Measurements from ENCODE around the gene LYSMD1. TPM values are rescaled to one million over a fixed set of nuclear protein-coding genes. Genes with fewer than 3 reads are reported as not detected.

LYSMD1 gene
- total RNA-seq, 1 donor from 2014 or later: 10.0 TPM

DNA sequence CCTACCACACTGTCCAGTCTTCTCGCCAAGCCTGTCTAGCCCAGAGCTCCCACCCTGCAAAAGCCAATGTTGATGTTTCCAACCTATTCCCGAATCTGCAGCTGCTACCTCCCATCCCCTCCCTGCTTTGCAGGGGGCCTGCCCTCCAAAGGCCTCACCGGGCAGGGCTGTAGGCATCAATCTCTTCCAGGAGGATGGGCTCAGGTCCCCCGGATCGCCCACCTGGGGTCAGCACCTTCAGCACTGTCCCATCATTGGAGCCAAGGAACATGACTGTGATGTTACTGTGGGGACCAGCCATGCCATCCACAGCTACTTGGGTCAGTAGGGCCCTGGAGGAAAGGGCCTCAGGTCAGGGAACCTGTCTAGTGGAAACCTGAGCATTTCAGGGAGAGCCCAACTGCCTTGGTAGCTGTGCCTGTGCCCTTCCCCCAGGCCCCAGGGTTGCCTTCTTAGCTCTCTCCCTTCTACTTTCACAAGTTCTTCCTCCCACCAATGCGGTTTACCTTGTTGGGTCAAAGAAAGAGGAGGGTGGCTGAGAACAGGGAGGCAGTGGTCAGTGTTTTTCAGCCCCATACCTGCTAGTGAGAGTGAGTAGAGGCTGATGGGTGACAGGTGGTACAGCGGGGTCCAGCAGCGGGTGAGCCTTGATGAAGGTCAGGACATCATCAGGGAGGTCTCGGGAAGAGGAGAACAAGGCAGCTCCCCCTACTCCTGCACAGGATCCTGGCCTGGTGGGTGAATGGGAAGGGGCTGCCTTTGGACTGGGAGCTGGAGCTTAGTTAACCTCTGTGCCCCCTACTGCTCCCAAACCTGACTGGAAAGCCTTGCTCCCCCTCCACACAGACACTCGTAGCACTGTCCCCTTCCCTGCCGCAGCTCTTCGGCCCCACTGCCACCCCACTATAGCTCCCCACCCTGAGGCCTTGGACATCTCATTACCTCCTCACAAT, 30.0 kb downstream of the LYSMD1 start:
- no peak overlapping the region for H3K27ac Mint-ChIP-seq (ENCODE audit: unreplicated experiment)
- TF ChIP-seq, protein P1, sequence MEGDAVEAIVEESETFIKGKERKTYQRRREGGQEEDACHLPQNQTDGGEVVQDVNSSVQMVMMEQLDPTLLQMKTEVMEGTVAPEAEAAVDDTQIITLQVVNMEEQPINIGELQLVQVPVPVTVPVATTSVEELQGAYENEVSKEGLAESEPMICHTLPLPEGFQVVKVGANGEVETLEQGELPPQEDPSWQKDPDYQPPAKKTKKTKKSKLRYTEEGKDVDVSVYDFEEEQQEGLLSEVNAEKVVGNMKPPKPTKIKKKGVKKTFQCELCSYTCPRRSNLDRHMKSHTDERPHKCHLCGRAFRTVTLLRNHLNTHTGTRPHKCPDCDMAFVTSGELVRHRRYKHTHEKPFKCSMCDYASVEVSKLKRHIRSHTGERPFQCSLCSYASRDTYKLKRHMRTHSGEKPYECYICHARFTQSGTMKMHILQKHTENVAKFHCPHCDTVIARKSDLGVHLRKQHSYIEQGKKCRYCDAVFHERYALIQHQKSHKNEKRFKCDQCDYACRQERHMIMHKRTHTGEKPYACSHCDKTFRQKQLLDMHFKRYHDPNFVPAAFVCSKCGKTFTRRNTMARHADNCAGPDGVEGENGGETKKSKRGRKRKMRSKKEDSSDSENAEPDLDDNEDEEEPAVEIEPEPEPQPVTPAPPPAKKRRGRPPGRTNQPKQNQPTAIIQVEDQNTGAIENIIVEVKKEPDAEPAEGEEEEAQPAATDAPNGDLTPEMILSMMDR (IDR thresholded peaks at IDR 0.05): peak; percentile 15
- H3K36me3 Mint-ChIP-seq (ENCODE audit: low read depth): peaks cover 8% of the 10 kb centered on the region
- peaks cover 10% of the 10 kb centered on the region for H3K4me1 Mint-ChIP-seq (ENCODE audit: low read depth)
- no peaks in the 10 kb centered on the region for H3K9me3 Mint-ChIP-seq (ENCODE audit: low read depth)
- H3K27me3 Mint-ChIP-seq (ENCODE audit: low read depth): peaks cover 13% of the 10 kb centered on the region
- DNase-seq (ENCODE audit: low spot score): peak; percentile 48
- no peak overlapping the region for H3K4me3 Mint-ChIP-seq (ENCODE audit: unreplicated experiment)

DNA sequence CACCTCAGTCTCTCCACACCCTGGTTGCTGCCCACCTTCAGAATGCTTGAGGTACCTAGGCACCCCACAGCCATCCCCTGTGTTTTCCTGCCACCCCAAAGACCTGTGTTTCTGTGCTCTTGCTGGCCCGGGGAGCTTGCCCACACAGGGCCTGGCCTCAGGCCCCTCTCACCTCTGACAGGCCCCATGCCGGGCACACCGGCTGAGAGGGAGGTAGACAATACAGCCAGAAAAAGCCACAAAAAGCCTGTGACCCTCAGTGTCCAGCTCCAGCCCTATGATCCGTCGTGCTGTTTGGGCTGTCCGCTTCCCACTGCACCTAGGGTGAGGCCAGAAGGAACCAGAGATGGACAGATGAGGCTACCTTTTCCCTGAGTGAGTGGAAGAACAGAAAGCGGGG, 30.7 kb downstream of the LYSMD1 start:
- H3K9me3 Mint-ChIP-seq (ENCODE audit: low read depth): no peaks in the 10 kb centered on the region
- peaks cover 10% of the 10 kb centered on the region for H3K4me1 Mint-ChIP-seq (ENCODE audit: low read depth)
- no peak overlapping the region for H3K27ac Mint-ChIP-seq (ENCODE audit: unreplicated experiment)
- H3K4me3 Mint-ChIP-seq (ENCODE audit: unreplicated experiment): no peak overlapping the region
- DNase-seq (ENCODE audit: low spot score): peak; percentile 65
- peaks cover 8% of the 10 kb centered on the region for H3K36me3 Mint-ChIP-seq (ENCODE audit: low read depth)
- TF ChIP-seq, protein P1 (IDR thresholded peaks at IDR 0.05): no peak
- H3K27me3 Mint-ChIP-seq (ENCODE audit: low read depth): peaks cover 13% of the 10 kb centered on the region

DNA sequence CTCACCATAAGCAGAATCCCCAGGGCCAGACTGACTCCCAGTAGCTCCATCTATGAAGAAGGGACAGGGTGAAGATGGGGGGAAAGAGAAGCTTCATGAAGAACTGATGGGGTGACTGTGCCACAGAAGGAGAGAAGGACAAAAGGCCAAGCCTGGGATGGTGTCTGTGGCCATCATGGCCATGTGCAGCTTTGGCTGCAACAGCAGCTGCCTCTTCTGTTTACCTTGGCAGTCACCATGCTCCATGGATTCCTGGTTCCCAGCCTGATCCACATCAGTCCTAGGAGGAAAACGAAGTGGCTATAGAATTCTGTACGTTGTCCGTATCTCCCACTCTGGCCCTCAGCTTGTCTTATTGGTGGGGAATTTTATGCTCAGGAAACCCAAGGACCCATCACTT, 31.3 kb downstream of the LYSMD1 start:
- Mint-ChIP-seq H3K36me3 (ENCODE audit: low read depth) (peaks cover 8% of the 10 kb centered on the region), H3K27ac (ENCODE audit: unreplicated experiment) (no peak overlapping the region), H3K27me3 (ENCODE audit: low read depth) (peaks cover 13% of the 10 kb centered on the region), H3K4me1 (ENCODE audit: low read depth) (peaks cover 10% of the 10 kb centered on the region), H3K9me3 (ENCODE audit: low read depth) (no peaks in the 10 kb centered on the region), H3K4me3 (ENCODE audit: unreplicated experiment) (no peak overlapping the region)
- DNase-seq (ENCODE audit: low spot score): peak; percentile 11
- TF ChIP-seq, protein P1 (IDR thresholded peaks at IDR 0.05): no peak

DNA sequence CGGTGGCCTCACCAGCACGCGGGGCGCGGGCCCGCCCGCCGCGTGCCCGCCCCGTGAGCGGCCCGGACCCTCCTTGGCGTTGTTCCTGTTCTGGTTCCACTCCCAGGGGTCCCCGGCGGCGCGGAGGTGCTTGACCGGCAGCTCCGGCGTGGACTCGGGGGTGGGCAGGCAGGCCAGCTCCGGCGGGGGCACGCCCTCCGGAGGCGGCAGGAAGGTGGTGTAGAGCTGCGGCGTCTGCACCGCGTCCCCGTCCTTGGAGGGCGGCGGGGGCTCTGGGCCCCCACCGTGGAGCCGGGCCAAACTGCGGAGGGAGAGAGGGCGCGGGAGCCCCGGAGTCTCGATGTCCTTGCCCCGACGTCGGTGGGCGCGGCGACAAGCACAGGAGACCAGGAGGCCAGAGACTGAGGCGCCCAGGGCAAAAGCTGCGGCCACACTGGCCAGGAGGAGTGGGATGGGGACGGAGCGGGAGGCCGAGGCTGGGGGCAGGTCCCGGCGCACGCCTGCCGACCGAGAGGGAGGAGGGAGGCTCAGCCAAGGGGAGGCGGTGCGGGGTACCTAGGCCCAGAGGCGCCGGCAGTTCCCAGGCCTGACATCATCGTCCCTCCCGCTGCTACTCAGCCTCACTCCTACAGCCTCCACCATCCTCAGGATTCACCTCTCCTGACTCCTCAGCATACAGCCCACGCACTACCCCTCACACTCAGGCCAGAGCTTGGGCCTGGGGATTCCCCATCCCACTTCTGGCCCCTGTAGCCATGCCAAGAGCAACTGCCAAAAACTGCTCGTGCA, 32.5 kb downstream of the LYSMD1 start:
- TF ChIP-seq, protein P1 (IDR thresholded peaks at IDR 0.05): no peak
- H3K4me3 Mint-ChIP-seq (ENCODE audit: unreplicated experiment): no peak overlapping the region
- no peaks in the 10 kb centered on the region for H3K9me3 Mint-ChIP-seq (ENCODE audit: low read depth)
- DNase-seq (ENCODE audit: low spot score): peak; percentile 92
- H3K27me3 Mint-ChIP-seq (ENCODE audit: low read depth): peaks cover 13% of the 10 kb centered on the region
- H3K27ac Mint-ChIP-seq (ENCODE audit: unreplicated experiment): no peak overlapping the region
- H3K36me3 Mint-ChIP-seq (ENCODE audit: low read depth): peaks cover 8% of the 10 kb centered on the region
- H3K4me1 Mint-ChIP-seq (ENCODE audit: low read depth): peaks cover 10% of the 10 kb centered on the region

DNA sequence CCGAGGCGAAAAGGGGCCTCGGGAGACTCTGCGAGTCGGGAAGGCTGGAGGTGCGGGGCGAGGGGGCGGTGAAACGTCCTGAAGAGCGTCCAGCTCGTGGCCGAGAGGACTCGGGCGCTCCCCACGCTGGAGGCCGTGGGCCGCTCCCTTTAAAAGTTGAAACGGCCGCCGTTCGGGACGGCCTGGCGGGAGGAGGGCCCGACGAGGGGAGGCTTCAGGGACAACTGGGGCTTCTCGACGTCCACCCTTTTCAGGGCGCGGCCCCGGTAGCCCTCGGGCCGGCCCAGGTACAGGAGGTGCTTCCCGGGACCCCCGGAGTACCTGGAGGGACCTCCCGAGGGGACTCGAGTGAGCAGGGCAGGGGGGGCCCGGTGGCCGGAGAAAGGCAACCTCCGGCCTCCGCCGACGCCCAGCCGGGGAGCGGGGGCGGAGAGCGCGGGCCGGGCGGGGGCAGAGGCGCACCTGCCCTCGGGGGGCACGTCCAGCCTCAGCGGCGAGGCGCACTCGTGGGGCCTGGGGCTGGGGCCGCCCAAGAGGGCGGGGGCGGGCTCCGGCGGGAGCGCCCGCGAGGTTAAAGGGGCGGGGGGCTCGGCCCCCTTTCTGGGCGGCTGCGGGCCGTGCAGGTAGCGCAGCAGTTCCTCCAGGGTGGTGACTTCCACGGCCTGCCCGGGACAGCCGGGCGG, 33.2 kb downstream of the LYSMD1 start:
- Mint-ChIP-seq H3K4me3 (ENCODE audit: unreplicated experiment) (peak overlapping the region; percentile 68), H3K27me3 (ENCODE audit: low read depth) (peaks cover 13% of the 10 kb centered on the region), H3K9me3 (ENCODE audit: low read depth) (no peaks in the 10 kb centered on the region), H3K27ac (ENCODE audit: unreplicated experiment) (no peak overlapping the region), H3K4me1 (ENCODE audit: low read depth) (peaks cover 10% of the 10 kb centered on the region), H3K36me3 (ENCODE audit: low read depth) (peaks cover 8% of the 10 kb centered on the region)
- TF ChIP-seq, protein P1 (IDR thresholded peaks at IDR 0.05): no peak
- DNase-seq (ENCODE audit: low spot score): peak; percentile 75

Measured in chondrocyte (in vitro differentiated cells).